Measurements from ENCODE around the gene TPO. TPM values are rescaled to one million over a fixed set of nuclear protein-coding genes. Genes with fewer than 3 reads are reported as not detected.

TPO gene
- polyA plus RNA-seq, 3 donors, result not detected

GRCh38 chr2:1546023-1546591, 132.8 kb downstream of the TPO start:
- peak; percentile 36 for TF ChIP-seq CTCF (IDR thresholded peaks at IDR 0.05)
- Histone ChIP-seq H3K9me3 (replicated peaks in 1 of 2; ENCODE audit: control insufficient read depth in 1 of 2, insufficient read depth in 1 of 2, low read length in 2 of 2) (no peaks in the 10 kb centered on the region), H3K9ac (ENCODE audit: insufficient read depth, low read length, poor library complexity, severe bottlenecking) (no peak overlapping the region), H3K4me3 (replicated peaks in 1 of 3; ENCODE audit: low read depth in 2 of 3, low read length in 3 of 3) (no peak overlapping the region), H3K4me1 (ENCODE audit: control insufficient read depth in 1 of 2, insufficient read depth in 2 of 2, low read length in 2 of 2) (no peaks in the 10 kb centered on the region), H3K27ac (ENCODE audit: low read depth in 1 of 2, low read length in 2 of 2) (no peak overlapping the region), H3K27me3 (ENCODE audit: control insufficient read depth in 2 of 2, insufficient read depth in 2 of 2, low read length in 2 of 2) (no peaks in the 10 kb centered on the region), H2AFZ (ENCODE audit: insufficient read depth, low read depth, low read length, poor library complexity, severe bottlenecking) (no peak overlapping the region), H3K4me2 (replicated peaks; ENCODE audit: extremely low read depth, low read length, poor library complexity, severe bottlenecking) (no peak overlapping the region), H3K36me3 (replicated peaks in 1 of 2; ENCODE audit: control insufficient read depth in 1 of 2, insufficient read depth in 2 of 2, low read length in 2 of 2) (no peaks in the 10 kb centered on the region), H4K20me1 (ENCODE audit: insufficient read depth, low read length) (no peaks in the 10 kb centered on the region), H3K79me2 (ENCODE audit: insufficient read depth, low read length) (no peaks in the 10 kb centered on the region)
- no peaks in the 10 kb centered on the region for H3K36me3 Mint-ChIP-seq
- 44% methylated on average over 10 of the region's 14 CpGs for WGBS (ENCODE audit: insufficient coverage)
- intact Hi-C loops (cut with micrococcal nuclease), result no loop called here
- no peaks in the 10 kb centered on the region for H3K9me3 Mint-ChIP-seq
- H3K27me3 Mint-ChIP-seq (ENCODE audit: low read depth in 3 of 3), result peaks cover 1 to 9% (median 3%) of the 10 kb centered on the region in 3 donors
- H3K27ac Mint-ChIP-seq, result peak overlapping the region in 1 of 7 donors; percentile 7
- DNase-seq, result no peak
- no peak overlapping the region for H3K4me3 Mint-ChIP-seq
- H3K4me1 Mint-ChIP-seq, result no peaks in the 10 kb centered on the region

GRCh38 chr2:1546901-1547300, 133.6 kb downstream of the TPO start:
- Mint-ChIP-seq H3K4me1 (no peaks in the 10 kb centered on the region), H3K4me3 (no peak overlapping the region), H3K9me3 (no peaks in the 10 kb centered on the region), H3K36me3 (no peaks in the 10 kb centered on the region), H3K27me3 (ENCODE audit: low read depth in 3 of 3) (peaks cover 6 to 14% (median 9%) of the 10 kb centered on the region in 3 donors), H3K27ac (no peak overlapping the region)
- Histone ChIP-seq H3K4me2 (replicated peaks; ENCODE audit: extremely low read depth, low read length, poor library complexity, severe bottlenecking) (no peak overlapping the region), H3K9me3 (replicated peaks in 1 of 2; ENCODE audit: control insufficient read depth in 1 of 2, insufficient read depth in 1 of 2, low read length in 2 of 2) (no peaks in the 10 kb centered on the region), H3K27me3 (ENCODE audit: control insufficient read depth in 2 of 2, insufficient read depth in 2 of 2, low read length in 2 of 2) (no peaks in the 10 kb centered on the region), H3K27ac (ENCODE audit: low read depth in 1 of 2, low read length in 2 of 2) (no peak overlapping the region), H2AFZ (ENCODE audit: insufficient read depth, low read depth, low read length, poor library complexity, severe bottlenecking) (no peak overlapping the region), H3K4me1 (ENCODE audit: control insufficient read depth in 1 of 2, insufficient read depth in 2 of 2, low read length in 2 of 2) (no peaks in the 10 kb centered on the region), H3K9ac (ENCODE audit: insufficient read depth, low read length, poor library complexity, severe bottlenecking) (no peak overlapping the region), H3K79me2 (ENCODE audit: insufficient read depth, low read length) (no peaks in the 10 kb centered on the region), H3K4me3 (replicated peaks in 1 of 3; ENCODE audit: low read depth in 2 of 3, low read length in 3 of 3) (no peak overlapping the region), H4K20me1 (ENCODE audit: insufficient read depth, low read length) (no peaks in the 10 kb centered on the region), H3K36me3 (replicated peaks in 1 of 2; ENCODE audit: control insufficient read depth in 1 of 2, insufficient read depth in 2 of 2, low read length in 2 of 2) (no peaks in the 10 kb centered on the region)
- DNase-seq, result no peak
- TF ChIP-seq CTCF (IDR thresholded peaks at IDR 0.05), result no peak
- intact Hi-C loops (cut with micrococcal nuclease), result no loop called here
- 87% methylated on average over 9 of the region's 10 CpGs for WGBS (ENCODE audit: insufficient coverage)

Measured in CD14-positive monocyte (primary cell).